ENCODE data around the gene USP6NL. TPM values are rescaled to one million over a fixed set of nuclear protein-coding genes. Genes with fewer than 3 reads are reported as not detected.

USP6NL gene
- total and polyA plus RNA-seq, 9 of the 15 experiments (the other 6 are each of a cell fraction or from before 2014, with no cell fraction given), result 3.2 to 26.6 (median 19.8) TPM

DNA sequence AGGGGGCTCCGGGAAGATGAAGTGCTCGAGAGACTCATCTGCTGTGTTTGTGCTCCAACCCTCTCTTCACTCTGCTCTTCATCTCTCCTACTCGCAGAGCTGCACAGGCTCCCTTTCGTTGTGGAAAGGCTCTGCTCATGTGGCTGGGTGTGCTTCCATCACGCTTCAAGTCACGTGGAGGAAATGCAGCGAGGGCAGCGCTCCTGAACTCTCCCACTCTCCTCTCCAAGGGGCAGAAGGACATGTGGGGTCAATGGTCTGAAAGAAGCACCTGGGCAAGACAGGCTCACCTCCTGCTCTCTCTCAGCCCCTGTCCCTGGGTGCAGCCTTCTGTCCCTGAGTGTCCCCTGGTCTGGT lies 72.6 kb downstream of the USP6NL start (continued):
- TF ChIP-seq, protein P1, sequence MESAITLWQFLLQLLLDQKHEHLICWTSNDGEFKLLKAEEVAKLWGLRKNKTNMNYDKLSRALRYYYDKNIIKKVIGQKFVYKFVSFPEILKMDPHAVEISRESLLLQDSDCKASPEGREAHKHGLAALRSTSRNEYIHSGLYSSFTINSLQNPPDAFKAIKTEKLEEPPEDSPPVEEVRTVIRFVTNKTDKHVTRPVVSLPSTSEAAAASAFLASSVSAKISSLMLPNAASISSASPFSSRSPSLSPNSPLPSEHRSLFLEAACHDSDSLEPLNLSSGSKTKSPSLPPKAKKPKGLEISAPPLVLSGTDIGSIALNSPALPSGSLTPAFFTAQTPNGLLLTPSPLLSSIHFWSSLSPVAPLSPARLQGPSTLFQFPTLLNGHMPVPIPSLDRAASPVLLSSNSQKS (CRISPR knock-in tag; IDR thresholded peaks at IDR 0.05), result no peak
- peak; percentile 88 for TF ChIP-seq MGA (IDR thresholded peaks at IDR 0.05)
- no peak for TF ChIP-seq RFX5 (IDR thresholded peaks at IDR 0.05; ENCODE audit: low read depth, low read length)
- peak; percentile 79 for TF ChIP-seq ZNF589 (CRISPR knock-in tag; IDR thresholded peaks at IDR 0.05; ENCODE audit: low read depth)
- peak; percentile 83 for TF ChIP-seq USF1 (CRISPR knock-in tag; IDR thresholded peaks at IDR 0.05)
- no peak for TF ChIP-seq E2F4 (CRISPR knock-in tag; IDR thresholded peaks at IDR 0.05; ENCODE audit: low read depth)
- TF ChIP-seq ZNF592 (IDR thresholded peaks at IDR 0.05), result 0 out of 2 replicates have a peak, but pooled peaks have one; percentile 61
- TF ChIP-seq SRSF7 (optimal IDR thresholded peaks at IDR 0.05; ENCODE audit: low read depth, low read length), result no peak
- no peak for TF ChIP-seq CCAR2 (IDR thresholded peaks at IDR 0.05; ENCODE audit: low read depth, low read length)
